ENCODE results near the gene CIPC. TPM values are rescaled to one million over a fixed set of nuclear protein-coding genes. Genes with fewer than 3 reads are reported as not detected.

CIPC gene
- total and polyA plus RNA-seq, 2 of the 13 experiments (the other 11 are each of a cell fraction or from before 2014, with no cell fraction given) = 7.6 to 13.9 TPM

GRCh38 chr14:77098529-77099353, 683 bp downstream of the CIPC start:
- H2AFZ ChIP-seq (ENCODE audit: low read length) = peak overlapping the region; percentile 76
- peaks cover 24% of the 10 kb centered on the region for H3K4me1 ChIP-seq (ENCODE audit: insufficient read depth, low read length)
- H4K20me1 ChIP-seq (ENCODE audit: insufficient read depth, low read length) = no peaks in the 10 kb centered on the region
- no TSS peak for BruUV-seq (replicated peaks)
- peaks cover 16% of the 10 kb centered on the region for H3K79me2 ChIP-seq (ENCODE audit: insufficient read depth, low read length)
- POLR2A ChIA-PET = interaction anchor here (1.3 kb wide), 1 partner anchor 55 kb away, joined by 5 read pairs; no protein-coding TSS in a partner anchor
- peak overlapping the region; percentile 75 to 97 (median 92) for H3K4me3 ChIP-seq (replicated peaks in 1 of 3; ENCODE audit: insufficient read depth in 1 of 3, low read depth in 2 of 3, low read length in 3 of 3)
- in situ Hi-C loops (cut with HindIII; ENCODE audit: extremely low pct_ligation_motif_present, low pct_unique_long_range_greater_than_20kb) = no loop called here
- peak overlapping the region; percentile 92 for H3K9ac ChIP-seq (ENCODE audit: insufficient read depth, low read depth, low read length)
- H3K27me3 ChIP-seq (ENCODE audit: control insufficient read depth in 1 of 2, insufficient read depth in 2 of 2, low read length in 2 of 2) = no peaks in the 10 kb centered on the region; a peak in 1 of 5 replicates
- H3K4me2 ChIP-seq (ENCODE audit: low read depth, low read length) = peak overlapping the region; percentile 92
- no peaks in the 10 kb centered on the region for H3K36me3 ChIP-seq (replicated peaks in 1 of 2; ENCODE audit: control insufficient read depth in 1 of 2, insufficient read depth in 2 of 2, low read length in 2 of 2)
- DNase-seq (ENCODE audit: low spot score) (no peak), ATAC-seq (peak; percentile 52), FAIRE-seq (no peak)
- 11% methylated on average over 19 of the region's 23 CpGs for WGBS (ENCODE audit: low lambda C conversion rate)
- no peaks in the 10 kb centered on the region for H3K9me3 ChIP-seq (ENCODE audit: low read length)
- peak overlapping the region; percentile 88 for H3K27ac ChIP-seq (ENCODE audit: extremely low read length, insufficient read depth, low read length)
- CTCF ChIA-PET (ENCODE audit: low intra/inter-chr PET ratio, low total read pairs) = no interaction called here
- intact Hi-C loops (cut with micrococcal nuclease; ENCODE audit: unreplicated experiment) = loop anchor here (5.0 kb wide), 1 partner anchor 56 kb away; no protein-coding TSS in a partner anchor
- no peak for TF ChIP-seq MEIS1 (CRISPR knock-in tag; IDR thresholded peaks at IDR 0.05; ENCODE audit: borderline replicate concordance)
- no peak for TF ChIP-seq FOXK2 (IDR thresholded peaks at IDR 0.05)
- no peak for TF ChIP-seq MAF1 (CRISPR knock-in tag; IDR thresholded peaks at IDR 0.05; ENCODE audit: borderline replicate concordance)
- TF ChIP-seq ZNF766 (CRISPR knock-in tag; IDR thresholded peaks at IDR 0.05; ENCODE audit: borderline replicate concordance) = no peak
- 0 out of 2 replicates have a peak, but pooled peaks have one; percentile 75 for TF ChIP-seq ZNF30 (CRISPR knock-in tag; IDR thresholded peaks at IDR 0.05)
- TF ChIP-seq GLI4 (CRISPR knock-in tag; IDR thresholded peaks at IDR 0.05; ENCODE audit: borderline replicate concordance) = peak; percentile 17; the same call in 1 of the 2 replicates
- 0 out of 2 replicates have a peak, but pooled peaks have one; percentile 31 for TF ChIP-seq SIN3A (IDR thresholded peaks at IDR 0.05; ENCODE audit: borderline replicate concordance, low read depth, low read length)
- TF ChIP-seq POGZ (CRISPR knock-in tag; IDR thresholded peaks at IDR 0.05) = no peak
- 0 out of 2 replicates have a peak, but pooled peaks have one; percentile 19 for TF ChIP-seq IRF9 (CRISPR knock-in tag; IDR thresholded peaks at IDR 0.05; ENCODE audit: borderline replicate concordance)
- 0 out of 2 replicates have a peak, but pooled peaks have one; percentile 7 for TF ChIP-seq ZNF138 (CRISPR knock-in tag; IDR thresholded peaks at IDR 0.05; ENCODE audit: low read depth)
- TF ChIP-seq HMGXB3 (CRISPR knock-in tag; IDR thresholded peaks at IDR 0.05; ENCODE audit: borderline replicate concordance) = no peak
- 0 out of 2 replicates have a peak, but pooled peaks have one; percentile 52 for TF ChIP-seq ZNF501 (CRISPR knock-in tag; IDR thresholded peaks at IDR 0.05)
- no peak for TF ChIP-seq ARHGAP35 (CRISPR knock-in tag; IDR thresholded peaks at IDR 0.05; ENCODE audit: borderline replicate concordance)
- TF ChIP-seq ZNF225 (CRISPR knock-in tag; IDR thresholded peaks at IDR 0.05) = 0 out of 2 replicates have a peak, but pooled peaks have one; percentile 22
- TF ChIP-seq LBX2 (CRISPR knock-in tag; IDR thresholded peaks at IDR 0.05; ENCODE audit: borderline replicate concordance) = no peak
- TF ChIP-seq SOX5 (CRISPR knock-in tag; IDR thresholded peaks at IDR 0.05; ENCODE audit: borderline replicate concordance) = no peak
- TF ChIP-seq ATAD3A (CRISPR knock-in tag; IDR thresholded peaks at IDR 0.05) = no peak
- 0 out of 2 replicates have a peak, but pooled peaks have one; percentile 43 for TF ChIP-seq KLF13 (CRISPR knock-in tag; IDR thresholded peaks at IDR 0.05)
